Endothelial cell of hepatic sinusoid (primary cell): ENCODE data around the gene NPRL2.

Experiments used
- in situ Hi-C: cut with HindIII; loops from 2 replicates; pipeline ENCODE4 v1.10.0; 2017; ENCODE audit warnings: low sequenced_read_pairs

NPRL2 gene

GRCh38 chr3:50351323-50351697 lies 735 bp upstream of the NPRL2 start:
- in situ Hi-C loops = loop anchor here (5.0 kb wide), 1 partner anchor 186 kb away; no protein-coding TSS in a partner anchor

DNA sequence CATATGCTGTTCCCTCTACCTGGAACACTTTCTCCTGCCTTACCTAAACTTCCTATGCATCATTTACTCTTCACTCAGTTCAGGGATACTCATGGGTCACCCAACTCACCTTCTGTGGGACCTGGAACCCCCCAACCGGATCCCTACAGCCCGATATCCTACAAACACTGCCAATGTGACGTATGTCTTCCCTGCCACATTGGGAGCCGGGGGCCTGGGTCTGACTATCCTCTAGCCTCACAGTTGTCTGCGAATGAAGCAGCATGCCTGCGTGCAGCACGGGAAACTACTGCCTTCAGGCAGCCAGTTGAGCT lies 405 bp downstream of the NPRL2 start:
- in situ Hi-C loops = loop anchor here (5.0 kb wide), 1 partner anchor 187 kb away; no protein-coding TSS in a partner anchor

- in situ Hi-C loops = no loop called here
Measured at GRCh38 chr3:50347187-50347813, 3.3 kb downstream of the NPRL2 start.

GRCh38 chr3:50345586-50346234 lies 4.9 kb downstream of the NPRL2 start, which contains the start of gene ZMYND10:
TSS of gene ZMYND10 (minus strand) at chr3:50345732. CDS start at chr3:50345579, 153 bp downstream.
- in situ Hi-C loops = no loop called here

GRCh38 chr3:50345008-50345407 lies 5.6 kb downstream of the NPRL2 start:
- in situ Hi-C loops = no loop called here

DNA sequence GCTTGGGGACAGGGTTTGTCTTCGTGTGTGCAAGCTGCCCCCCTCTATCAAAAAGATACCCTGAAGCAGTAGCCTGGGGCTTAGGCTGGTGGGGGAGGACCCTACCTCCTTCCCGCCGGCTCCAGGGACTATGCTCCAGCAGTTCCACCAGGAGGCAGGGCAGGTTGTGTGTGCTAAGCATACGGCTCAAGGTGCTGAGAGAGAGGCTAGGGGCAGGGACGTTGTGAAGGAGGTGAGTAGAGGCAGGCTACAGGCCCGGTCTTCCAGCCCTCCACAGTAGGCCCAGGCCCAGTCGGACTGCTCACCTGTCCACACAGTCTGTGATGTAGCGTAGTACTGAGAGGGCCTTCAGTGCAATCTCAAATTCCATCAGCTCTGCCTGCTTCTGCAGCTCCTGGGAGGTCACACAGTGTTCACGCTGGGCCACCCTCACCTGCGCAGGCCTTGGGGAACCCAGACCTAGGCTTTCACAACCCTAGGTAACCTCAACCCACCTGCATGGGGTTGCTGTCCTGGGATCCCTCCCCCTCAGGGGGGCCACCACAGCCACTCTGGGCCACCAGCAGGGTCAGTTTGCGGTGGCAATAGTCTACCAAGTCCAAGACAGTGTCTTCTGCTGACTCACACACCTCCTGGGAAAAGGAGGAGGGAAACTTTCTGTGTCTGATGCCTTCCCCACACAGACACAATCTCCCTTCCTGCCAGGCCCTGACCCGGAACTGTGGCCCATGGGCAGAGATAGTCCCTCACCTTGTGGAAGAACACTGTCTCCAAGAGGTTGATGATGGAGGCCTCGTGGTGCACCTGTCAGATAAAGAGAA lies 7.6 kb downstream of the NPRL2 start:
- in situ Hi-C loops = no loop called here

GRCh38 chr3:50341996-50342650 lies 8.5 kb downstream of the NPRL2 start:
- in situ Hi-C loops = no loop called here

DNA sequence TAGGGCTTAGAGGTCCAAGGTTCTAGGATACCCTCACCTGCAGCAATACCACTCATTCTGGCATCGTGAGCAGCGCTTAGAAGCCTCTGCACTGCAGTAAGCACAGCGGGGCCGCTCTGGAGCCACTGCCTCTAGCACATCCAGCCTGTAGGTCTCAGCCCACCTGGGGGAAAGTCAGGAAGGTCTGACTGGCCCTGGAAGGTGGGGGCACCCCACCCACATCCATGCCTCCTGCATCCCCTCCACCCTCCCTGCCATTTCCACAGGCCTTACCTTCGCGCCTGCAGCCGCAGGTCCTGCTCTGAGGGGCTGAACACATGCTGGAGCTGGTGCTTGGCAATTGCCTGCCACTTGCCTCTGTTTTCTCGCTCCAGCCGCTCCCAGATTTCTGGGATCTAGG lies 9.0 kb downstream of the NPRL2 start:
- in situ Hi-C loops = no loop called here

DNA sequence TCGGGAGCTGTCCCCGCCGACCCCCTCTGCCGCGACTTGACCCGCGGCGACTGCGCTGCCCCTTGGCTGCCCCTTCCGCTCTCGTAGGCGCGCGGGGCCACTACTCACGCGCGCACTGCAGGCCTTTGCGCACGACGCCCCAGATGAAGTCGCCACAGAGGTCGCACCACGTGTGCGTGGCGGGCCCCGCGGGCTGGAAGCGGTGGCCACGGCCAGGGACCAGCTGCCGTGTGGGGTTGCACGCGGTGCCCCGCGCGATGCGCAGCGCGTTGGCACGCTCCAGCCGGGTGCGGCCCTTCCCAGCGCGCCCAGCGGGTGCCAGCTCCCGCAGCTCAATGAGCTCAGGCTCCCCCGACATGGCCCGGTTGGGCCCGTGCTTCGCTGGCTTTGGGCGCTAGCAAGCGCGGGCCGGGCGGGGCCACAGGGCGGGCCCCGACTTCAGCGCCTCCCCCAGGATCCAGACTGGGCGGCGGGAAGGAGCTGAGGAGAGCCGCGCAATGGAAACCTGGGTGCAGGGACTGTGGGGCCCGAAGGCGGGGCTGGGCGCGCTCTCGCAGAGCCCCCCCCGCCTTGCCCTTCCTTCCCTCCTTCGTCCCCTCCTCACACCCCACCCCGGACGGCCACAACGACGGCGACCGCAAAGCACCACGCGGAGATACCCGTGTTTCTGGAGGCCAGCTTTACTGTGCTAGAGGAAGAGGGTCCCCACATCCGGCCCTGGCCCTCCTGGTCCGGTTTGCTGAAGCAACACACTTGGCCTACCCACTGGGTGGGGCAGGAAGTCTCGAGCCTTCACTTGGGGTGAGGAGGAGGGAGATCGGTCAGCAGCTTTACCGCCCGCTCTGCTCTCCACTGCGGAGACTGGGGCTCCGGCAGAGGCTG lies 9.9 kb downstream of the NPRL2 start, which contains the start of gene RASSF1:
Gene RASSF1 (minus strand): TSS at position 389 of the 882 bp plus-strand sequence. CDS start 31 bp downstream, at position 358.
- in situ Hi-C loops = no loop called here

GRCh38 chr3:50340147-50340447 lies 10.5 kb downstream of the NPRL2 start:
- in situ Hi-C loops = no loop called here

DNA sequence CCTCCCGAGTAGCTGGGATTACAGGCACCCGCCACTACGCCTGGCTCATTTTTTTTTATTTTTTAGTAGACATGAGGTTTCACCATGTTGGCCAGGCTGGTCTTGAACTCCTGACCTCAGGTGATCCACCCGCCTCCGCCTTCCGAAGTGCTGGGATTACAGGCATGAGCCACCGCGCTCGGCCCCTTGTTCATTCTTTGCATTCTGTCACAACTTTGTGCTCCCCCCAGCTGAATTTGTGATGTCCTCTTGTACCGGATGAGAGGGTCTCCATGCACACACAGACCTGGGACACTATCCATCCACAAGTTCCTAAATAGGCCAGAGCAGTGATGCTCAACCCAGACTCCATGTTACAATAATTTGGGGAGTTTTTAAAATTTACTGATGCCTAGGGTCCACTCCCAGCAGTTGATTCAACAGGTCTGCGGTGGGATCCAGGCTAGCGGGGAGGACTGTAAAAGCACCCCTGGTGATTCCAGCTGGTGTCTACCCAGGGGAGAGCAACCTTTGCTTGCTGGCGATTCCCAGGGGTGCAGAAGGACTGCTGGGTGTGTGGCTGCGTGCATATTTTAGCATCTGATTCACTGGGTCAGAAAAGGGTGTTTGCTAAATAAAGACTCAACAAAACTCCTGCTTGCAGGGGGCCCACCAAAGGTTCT lies 11.0 kb downstream of the NPRL2 start:
- in situ Hi-C loops = no loop called here

- in situ Hi-C loops = no loop called here
Measured at GRCh38 chr3:50338965-50339364, 11.6 kb downstream of the NPRL2 start.

DNA sequence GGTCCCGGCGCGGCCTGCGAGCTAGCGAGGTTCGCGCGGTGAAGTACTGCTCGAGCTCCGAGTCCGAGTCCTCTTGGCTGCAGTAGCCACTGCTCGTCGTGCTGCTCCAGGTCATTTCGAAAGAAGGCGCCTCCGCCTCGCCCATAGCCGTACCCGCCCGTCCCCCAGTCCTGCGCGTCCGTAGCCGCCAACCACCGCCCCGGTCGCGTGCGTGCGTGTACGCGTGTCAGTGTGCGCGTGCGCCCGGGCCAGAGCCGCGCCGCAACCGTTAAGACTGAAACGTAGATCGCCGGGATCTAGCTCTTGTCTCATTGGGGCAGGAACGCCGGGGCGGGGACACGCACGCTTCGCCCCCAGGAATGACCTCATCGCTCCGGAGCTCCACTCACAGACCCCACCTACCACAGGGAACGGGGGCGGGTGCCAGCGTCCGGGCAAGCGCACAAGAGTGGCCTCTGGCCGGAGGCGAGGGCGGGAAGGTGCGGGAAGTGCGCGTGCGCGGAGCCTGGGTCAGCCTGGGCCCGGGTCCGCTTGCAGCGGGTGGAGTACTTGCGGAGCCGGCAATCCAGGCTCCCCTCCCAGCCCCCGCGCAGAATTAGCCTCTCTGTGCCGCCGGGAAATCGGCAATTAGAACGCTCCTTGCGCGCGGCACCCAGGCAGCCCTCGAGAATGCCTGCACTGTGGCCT lies 13.3 kb downstream of the NPRL2 start:
- in situ Hi-C loops = no loop called here

- in situ Hi-C loops = no loop called here
Measured at GRCh38 chr3:50336452-50337174, 14.0 kb downstream of the NPRL2 start.

GRCh38 chr3:50334339-50335075 lies 16.1 kb downstream of the NPRL2 start:
- in situ Hi-C loops = no loop called here

DNA sequence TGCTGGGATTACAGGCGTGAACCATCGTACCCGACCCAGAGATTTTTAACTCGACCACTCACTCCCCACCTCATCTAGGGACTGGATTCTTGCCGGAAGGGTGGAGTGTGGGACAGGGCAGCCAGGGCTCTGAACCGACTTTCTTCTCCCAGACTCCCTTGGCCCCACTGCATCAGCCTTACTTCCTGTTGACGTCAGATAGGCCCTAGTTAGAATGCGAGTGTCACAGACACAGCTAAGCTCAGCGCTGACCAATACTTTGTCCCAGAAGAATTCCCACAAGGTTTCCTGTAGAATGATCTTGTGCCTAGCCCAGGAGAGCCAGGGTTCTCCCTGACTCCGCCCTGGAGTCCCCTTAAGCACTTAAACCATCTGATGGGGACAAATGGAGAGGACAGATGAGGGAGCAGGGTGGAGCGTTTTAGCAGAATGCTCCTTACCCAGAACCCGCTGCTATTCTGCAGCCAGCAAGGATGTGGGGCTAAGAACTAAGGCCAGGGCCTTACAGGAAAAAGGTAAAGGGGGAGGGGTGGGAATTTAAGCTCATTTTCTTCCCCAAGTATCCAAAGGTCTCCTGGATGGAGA lies 16.7 kb downstream of the NPRL2 start:
- in situ Hi-C loops = no loop called here

GRCh38 chr3:50331364-50331907 lies 19.1 kb downstream of the NPRL2 start:
- in situ Hi-C loops = no loop called here
